HG03135 (cell line): ENCODE measurements around the gene AHNAK2.
"Not testable (repeated sequence)": the region's sequence is repeated elsewhere in the genome, so short reads cannot be mapped to it uniquely, and the experiment has no call there.

Experiments
- ATAC-seq: cut with Tn5 transposase; IDR thresholded peaks from one replicate; pipeline ENCODE4 v1.9.1; 2021; ENCODE audit warnings: mild to moderate bottlenecking, moderate library complexity; ENCODE audit not compliant: unreplicated experiment

The AHNAK2 gene

DNA sequence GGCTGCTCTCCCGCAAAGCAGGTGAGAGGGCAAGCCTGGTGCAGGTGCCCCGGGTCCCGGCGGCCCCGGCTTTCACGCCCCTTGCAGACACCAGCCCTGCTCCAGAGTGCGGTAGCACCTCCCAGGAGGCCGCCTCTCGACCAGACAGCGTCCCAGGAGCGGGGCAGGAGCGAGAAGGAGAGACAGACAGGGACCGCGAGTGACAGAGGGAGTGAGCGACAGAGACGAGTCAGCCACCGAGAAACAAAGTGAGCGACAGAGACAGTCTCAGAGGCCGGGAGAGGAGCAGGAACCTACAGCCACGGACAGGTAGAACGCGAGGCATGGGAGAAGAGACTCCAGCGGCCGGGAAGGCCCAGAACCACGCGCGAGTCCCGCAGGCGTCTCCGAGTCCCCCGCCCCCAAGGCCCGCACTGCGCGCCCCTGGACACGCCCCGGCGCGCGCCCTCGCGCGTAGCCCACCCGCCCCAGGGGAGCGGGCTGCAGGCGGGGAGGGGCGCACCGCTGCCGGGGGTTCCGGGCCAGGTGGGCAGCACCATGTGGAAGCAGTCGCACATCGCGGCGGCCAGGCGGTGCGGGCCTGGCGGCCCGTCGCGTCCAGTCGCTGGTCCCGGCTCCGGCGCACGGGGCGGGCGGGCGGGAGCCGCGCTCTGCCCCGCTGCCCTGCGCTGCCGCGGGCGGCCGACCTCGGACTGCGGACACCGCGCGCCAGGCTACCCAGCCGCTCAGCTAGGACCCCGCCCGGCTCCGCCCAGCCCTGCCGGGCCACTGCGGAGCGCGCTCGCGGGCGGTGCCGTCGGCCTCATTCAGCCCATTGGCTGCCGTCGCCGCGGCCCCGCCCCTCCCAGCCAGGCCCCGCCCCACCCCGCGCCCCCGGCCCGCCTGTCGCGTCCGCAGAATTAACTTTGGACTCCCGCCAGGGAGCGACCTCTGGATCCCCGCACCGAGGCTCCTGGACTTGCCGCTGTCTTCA, at the start of gene AHNAK2:
Gene AHNAK2 (minus strand): TSS at position 694 of the 973 bp plus-strand sequence. CDS start 137 bp downstream, at position 557.
- no peak for ATAC-seq

DNA sequence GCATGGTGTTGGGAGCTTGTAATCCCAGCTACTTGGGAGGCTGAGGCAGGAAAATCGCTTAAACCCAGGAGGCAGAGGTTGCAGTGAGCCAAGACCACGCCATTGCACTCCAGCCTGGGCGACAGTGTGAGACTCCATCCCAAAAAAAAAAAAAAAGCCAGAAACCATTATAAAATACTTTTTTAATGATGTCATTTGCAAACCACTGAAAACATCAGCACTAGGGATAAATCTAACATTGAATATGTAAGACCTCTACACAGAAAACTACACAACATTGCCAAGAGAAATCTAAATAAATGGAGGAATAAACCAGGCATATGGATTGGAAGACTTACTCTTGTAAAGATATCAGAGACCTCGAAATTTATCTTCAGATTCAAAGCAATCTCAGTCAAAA, 49.5 kb upstream of the AHNAK2 start:
- not testable (repeated sequence) for ATAC-seq

DNA sequence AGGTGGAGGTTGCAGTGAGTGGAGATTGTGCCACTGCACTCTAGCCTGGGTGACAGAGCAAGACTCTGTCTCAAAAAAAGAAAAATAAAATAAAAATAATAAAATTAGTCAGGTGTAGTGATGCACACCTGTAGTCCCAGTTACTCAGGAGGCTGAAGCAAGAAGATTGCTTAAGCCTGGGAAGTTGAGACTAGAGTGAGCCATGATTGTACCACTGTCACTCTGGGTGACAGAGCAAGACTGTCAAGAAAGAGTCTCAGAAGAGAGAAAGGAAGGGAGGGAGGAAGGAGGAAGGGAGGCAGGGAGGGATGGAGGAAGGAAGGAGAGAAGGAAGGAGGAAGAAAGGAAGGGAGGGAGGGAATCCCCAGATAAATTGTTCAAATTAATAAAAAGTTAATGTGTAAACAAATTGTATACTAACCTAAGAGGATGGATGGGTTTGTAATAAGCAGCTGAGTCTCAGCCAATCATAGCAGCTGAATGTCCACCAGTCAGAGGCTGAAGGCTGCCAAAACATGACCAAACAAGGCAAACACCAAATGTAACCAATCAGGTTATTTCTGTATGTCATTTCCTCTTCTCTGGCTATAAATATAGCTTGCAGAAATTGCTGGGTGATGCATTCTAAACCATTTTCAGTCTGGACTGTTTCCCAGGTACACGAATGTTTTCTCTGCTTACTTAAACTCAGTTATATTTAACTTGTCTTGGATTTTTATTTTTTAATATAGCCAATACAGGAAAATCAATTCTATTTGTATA, 48.8 kb upstream of the AHNAK2 start:
- no peak for ATAC-seq

DNA sequence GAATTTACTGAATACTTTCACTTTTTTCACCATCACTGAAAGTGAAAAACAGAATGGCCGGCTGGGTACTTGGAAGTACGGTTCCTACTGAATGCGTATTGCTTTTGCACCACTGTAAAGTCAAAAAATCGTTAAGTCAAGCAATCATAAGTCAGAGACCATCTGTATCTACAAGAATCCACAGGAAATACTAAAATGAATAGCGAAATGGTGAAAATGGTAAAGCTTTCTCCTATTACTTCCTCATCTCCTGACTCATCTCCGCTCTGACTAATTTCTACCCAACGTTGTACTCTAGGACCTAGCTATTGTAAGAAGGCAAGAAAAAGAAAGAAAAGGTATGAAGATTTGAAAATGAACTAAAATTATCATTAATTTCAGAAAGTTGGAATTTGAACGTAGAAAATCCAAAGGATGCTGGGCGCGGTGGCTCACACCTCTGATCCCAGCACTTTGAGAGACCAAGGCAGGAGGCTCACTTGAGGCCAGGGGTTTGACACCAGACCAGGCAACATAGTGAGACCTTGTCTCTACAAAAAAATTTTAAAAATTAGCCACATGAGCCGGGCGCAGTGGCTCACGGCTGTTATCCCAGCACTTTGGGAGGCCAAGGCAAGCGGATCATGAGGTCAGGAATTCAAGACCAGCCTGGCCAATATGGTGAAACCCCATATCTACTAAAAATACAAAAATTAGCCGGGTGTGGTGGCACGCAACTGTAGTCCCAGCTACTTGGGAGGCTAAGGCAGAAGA, 48.0 kb upstream of the AHNAK2 start:
- no peak for ATAC-seq

DNA sequence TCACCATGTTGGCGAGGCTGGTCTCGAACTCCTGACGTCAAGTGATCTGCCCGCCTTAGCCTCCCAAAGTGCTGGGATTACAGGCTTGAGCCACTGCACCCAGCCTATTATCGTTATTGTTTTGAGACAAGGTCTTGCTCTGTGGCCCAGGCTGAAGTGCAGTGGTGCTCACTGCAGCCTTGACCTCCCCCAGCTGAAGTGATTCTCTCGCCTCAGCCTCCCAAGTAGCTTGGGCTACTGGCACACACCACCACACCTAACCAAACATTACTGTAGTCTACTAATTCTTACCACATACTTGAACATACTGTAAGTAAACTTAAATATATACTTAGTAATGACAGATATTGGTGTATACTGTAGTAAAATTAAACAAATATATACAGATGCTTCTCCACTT, 47.3 kb upstream of the AHNAK2 start:
- ATAC-seq = no peak

DNA sequence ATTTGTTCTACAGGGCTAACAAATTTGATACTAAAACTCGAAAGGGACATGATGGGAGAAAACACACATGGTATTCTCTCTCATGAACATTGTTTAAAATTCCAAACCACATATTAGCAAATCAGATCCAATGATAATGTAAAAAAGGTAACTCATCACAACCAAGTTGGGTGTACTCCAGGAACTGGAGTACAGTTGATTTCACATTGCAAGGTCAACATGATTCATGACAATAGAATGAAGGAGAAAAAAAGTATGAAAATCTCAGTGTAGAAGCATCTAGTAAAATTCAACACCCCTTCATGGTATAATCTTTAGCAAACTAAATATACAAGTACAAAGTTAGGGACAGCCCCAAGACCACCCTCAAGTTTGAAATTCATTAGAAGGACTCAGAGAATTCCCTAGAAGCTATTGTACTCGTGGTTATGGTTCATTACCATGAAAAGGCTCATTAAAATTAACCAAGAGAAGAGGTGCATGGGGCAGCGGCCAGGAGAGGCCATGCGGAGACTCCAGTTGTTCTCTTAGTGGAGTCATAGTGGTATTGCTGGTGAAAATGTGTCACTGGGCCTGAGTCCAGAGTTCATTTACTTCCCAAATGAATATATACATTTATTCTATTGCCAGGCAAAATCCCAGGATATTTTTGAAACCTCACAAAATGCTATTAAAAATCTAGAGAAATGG, 45.8 kb upstream of the AHNAK2 start:
- no peak for ATAC-seq

DNA sequence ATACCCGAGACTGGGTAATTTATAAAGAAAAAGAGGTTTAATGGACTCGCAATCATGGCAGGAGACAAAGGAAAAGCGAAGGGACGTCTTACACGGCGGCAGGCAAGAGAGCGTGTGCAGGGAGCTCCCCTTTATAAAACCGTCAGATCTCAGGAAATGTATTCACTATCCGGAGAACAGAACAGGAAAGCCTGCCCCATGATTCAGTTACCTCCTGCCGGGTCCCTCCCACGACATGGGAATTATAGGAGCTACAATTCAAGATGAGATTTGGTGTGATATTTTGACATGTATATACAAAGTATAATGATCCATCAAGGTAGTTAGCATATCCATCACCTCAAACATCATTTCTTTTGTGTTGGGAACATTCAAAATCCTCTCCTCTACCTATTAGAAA, 45.0 kb upstream of the AHNAK2 start:
- no peak for ATAC-seq

DNA sequence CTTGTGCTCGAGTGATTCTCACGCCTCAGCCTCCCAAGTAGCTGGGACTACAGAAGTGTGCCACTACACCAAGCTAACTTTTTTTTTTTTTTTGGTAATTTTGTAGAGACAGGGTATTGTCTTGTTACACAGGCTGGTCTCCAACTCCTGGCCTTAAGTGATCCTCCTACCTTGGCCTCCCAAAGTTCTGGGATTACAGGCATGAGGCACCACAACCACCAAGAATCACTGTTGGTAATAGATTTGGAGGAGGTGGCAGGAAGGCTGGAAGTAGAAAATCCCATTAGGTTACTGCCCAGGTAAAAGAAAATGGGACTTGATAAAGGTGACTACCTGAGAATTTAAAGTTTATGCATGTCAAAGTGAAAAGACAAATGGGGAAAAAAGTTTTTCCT, 44.1 kb upstream of the AHNAK2 start:
- ATAC-seq = no peak

DNA sequence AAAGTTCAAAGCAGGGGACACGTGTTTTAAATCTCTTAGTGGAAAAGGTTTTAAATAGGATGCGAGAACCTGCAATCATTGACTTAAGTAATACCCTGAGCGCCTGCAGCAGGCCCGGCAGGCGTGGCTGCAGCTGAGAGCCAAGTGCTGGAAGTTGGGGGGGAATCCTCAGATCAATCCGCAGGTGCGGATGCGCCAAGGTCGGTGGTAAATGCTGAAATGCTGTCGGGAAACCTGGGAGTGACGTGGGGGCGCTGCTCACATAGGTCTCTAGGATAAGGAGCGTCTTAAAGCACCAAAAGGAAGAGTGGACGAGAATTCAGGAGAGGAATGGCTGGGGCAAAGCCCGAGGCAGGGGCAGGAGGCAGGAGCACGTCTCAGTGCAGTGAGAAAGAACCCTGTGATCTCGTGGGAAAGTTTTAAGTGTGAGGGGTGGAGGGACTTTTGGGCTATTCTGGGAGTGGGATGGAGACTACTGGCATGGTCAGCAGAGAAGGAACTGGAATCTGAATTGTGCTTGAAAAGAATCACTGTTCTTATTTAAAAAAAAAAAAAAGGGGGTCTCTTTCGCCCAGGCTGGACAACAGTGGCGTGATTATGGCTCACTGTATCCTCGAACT, 43.6 kb upstream of the AHNAK2 start:
- ATAC-seq = peak; percentile 3

DNA sequence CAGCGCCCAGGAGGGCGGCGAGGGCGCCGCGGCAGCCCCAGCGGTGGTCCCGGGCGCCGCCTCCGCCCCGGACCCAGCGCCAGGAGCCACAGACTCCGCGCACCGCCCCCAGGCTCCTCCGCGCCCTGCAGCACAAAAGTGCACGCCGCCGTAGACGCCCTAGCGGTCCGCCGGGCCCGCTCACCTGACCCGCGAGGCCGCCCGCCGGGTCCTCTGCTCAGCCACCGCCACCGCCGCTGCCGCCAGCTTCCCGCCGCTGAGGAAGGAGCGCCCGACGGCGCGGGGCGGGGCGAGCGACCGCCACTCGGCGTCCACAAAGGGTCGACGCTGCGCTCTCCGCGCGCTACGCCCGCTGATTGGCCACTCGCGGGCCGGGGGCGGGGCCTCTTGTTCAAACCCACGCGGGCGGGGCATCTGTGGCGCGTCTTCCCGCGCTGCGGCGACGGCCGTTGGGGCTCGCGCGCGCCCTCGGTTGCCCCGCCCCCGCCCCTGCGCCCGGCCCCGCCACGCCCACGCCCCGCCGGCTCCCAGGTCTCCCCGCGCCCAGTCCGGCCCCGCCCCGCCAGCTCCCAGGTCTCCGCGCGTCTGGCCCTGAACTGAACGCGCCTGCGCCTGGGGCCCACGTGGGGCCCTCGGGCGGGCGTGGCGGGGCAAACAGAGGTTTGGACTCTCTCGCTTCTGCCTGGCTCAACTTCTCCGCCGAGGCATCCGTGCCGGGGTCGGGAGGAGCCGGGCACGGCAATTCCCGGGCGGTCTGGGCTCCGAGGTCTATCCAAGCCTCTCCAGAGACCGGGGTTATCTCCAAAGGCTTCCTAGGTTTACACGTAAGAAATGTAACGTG, 42.9 kb upstream of the AHNAK2 start, which contains the start of gene CDCA4:
Gene CDCA4 (minus strand): TSS at position 269 of the 841 bp plus-strand sequence. CDS start 9,154 bp downstream, outside the sequence.
- ATAC-seq = peak; percentile 80

DNA sequence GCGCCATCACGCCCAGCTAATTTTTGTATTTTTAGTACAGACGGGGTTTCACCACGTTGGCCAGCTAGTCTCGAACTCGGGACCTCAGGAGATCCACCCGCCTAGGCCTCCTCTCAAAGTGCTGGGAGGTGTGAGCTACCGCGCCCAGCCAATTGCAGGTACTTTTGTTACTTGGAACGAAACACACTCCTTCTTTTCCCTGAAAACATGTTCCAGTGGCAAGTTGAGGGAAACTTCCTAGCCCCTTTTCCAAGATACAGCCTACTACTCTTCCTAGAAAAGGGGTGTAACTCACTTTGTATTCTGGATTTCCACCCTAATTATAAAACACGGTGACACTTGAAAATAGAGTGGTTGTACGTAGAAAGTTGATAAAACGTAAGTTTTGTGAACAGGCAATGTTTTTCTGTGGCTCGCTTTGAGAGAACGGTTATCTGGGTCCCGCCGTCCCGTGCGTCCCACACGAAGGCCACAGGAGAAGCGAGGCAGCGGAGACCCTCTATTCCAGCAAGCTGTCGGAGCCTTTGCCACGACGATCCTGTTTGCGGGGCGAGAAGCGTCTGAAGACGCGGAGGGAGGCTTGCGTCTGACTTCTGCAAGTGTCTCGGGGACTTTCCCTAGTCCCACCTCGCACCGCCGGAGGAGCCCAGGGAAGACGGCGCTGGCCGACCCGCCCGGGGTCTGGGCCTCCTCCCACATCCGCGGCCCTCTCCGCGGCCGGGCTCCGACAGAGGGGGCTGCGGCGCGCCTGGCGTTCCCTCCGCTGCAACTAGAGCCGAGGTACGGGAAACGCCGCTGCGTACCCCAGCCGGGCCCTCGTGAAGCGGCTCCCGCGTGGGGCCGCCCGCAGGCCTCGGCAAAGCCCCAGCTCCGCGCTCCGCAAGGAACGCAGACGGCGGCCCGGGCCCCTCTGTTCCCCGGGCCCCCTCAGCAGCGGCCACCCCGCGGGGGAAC, 42.0 kb upstream of the AHNAK2 start:
- peak; percentile 23 for ATAC-seq

DNA sequence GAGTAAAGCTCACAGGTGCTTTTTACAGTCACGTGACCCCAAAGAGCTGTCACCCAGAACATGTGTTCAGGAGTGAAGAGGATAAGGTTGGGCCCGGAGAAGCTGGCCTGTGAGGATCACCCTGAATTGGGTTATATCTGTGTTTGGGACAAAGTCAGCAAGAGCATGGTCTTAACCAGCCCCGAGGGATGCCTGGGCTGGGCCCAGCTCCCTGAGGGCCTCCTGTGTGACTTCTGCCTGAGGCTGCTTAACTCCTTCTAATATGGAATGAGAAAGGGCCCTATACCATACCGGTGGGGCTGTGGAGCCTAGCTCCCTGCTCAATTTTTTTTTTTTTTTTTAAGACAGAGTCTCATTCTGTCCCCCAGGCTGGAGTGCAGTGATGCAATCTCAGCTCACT, 40.2 kb upstream of the AHNAK2 start:
- no peak for ATAC-seq

DNA sequence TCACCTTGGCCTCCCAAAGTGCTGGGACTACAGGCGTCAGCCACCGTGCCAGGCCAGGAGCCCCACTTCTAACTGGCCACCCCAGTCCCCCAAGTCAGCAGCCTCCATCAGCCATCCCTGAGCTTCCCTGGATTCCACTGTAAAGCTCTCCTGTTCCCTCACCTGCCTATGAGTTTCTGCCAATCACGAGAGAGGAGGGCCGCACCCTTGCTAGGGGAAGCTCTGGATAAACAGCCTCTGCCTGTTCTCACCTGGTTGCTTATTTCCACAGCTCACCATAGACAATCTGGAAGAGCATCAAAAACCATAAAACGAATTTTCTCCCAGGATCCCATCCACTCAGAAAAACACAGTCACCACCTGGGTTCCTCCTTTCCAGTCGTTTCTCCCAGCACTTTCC, 37.7 kb upstream of the AHNAK2 start:
- ATAC-seq = no peak

DNA sequence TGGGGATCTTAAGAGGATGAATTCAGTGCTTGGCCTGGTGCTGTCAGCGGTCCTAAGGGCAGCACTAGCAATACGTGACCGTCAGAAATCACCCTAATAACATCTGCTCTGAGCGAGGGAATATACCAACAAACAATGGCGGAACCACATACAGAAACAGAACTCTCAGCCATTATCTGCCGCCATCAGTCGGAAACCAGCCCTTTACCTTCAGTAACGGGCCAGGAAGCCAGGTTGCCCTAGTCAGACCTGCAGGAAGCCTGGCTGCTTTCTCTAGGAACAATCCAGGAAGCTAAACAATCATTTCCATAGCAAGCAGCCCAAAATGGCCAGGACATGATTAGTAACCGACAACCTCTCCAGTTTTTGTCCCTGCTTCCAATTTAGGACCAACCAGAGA, 37.1 kb upstream of the AHNAK2 start:
- no peak for ATAC-seq

DNA sequence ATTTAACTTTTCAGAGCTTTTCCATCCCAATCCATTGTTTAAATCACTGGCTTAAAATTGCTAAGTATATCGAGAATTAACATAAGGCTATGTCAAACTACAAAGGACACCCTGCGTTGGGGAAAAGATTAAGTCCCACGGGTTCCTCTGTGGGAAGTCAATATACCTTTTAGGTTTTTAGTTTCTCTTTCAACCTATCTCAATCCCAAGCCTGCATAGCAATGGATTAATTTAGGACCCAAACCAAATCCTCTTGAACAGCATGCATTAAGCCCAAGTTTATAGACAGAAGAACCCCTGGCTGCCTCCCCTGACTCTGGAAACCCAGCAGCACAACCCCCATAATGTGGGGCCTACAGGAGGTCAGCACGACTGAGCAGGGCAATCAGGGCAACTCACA, 36.5 kb upstream of the AHNAK2 start:
- no peak for ATAC-seq

DNA sequence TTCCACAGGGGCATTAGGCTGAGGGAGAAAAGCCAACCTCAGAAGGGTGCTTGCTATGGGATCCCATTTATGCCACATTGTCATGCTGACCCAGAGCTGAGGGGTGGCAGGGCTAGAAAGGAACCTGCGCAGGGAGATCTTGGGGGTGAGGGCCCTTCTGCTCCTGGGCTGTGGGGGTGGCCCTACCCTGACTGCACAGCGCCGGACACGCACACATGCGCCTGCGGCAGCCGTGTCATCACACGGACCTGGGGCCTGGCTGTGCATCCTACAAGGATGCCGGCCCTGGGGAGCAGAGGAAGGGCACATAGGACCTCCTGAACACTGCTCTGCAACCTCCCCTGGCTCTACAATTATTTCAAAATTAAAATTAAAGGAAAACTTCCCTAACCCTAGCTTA, 35.9 kb upstream of the AHNAK2 start:
- ATAC-seq = no peak

DNA sequence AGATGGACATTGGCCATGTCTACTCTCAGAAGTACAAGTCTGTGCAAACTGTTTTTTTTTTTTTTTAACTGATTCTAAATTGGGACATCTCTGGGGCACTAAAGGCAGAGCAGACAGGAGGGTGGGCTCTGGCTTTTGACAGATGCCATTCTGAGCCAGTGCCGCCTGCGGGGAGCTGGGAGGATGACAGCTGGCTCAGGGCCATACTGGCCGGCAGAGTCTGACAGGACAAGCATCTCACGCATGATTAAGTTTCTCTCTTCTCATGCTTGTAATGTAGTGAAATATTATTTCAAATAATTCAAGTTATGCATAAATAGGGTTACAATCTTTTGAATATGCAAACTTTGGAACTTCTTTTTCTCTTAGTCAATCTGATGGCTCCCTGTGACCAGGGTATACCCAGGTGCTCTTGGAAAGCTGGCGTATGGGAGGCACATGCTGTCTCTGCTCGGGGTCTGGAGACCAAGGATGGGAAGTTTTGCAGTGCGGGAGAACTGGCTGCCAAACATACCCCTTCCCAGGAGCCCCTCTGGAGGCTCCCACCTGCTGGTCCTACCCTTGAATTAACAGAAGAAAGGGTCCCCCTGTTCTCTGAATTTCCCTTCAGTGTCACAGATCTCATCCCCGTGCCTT, 35.1 kb upstream of the AHNAK2 start:
- ATAC-seq = no peak
